Measurements from ENCODE around the gene CARNS1. TPM values are rescaled to one million over a fixed set of nuclear protein-coding genes. Genes with fewer than 3 reads are reported as not detected.

Gene CARNS1
- total and polyA plus RNA-seq, 2 donors (not counting 1 experiment from before 2014, with no cell fraction given) = 0.05 to 0.17 TPM

GRCh38 chr11:67406420-67406968 lies 9.0 kb upstream of the CARNS1 start:
- Histone ChIP-seq H3K36me3 (ENCODE audit: control insufficient read depth, insufficient read depth, low read length) (no peaks in the 10 kb centered on the region), H4K20me1 (ENCODE audit: control insufficient read depth, extremely low read depth, insufficient read depth, low read length) (no peaks in the 10 kb centered on the region), H2AFZ (ENCODE audit: low read length) (no peak overlapping the region), H3K27ac (ENCODE audit: insufficient read depth, low read length) (no peak overlapping the region), H3K4me3 (replicated peaks in 1 of 4; ENCODE audit: control extremely low read depth in 1 of 4, insufficient read depth in 1 of 4, low read depth in 3 of 4, low read length in 4 of 4) (no peak overlapping the region), H3K9me3 (ENCODE audit: control insufficient read depth, insufficient read depth, low read depth, low read length) (no peaks in the 10 kb centered on the region), H3K4me1 (ENCODE audit: control insufficient read depth, extremely low read depth, insufficient read depth, low read length) (no peaks in the 10 kb centered on the region), H3K79me2 (ENCODE audit: control insufficient read depth, insufficient read depth, low read length) (no peaks in the 10 kb centered on the region), H3K9ac (ENCODE audit: insufficient read depth, low read length) (no peak overlapping the region), H3K4me2 (ENCODE audit: extremely low read depth, insufficient read depth, low read length) (no peak overlapping the region), H3K27me3 (ENCODE audit: control insufficient read depth, insufficient read depth, low read length) (peaks cover 16% of the 10 kb centered on the region)
- DNase-seq (ENCODE audit: low read depth in 2 of 2) = no peak
- TF ChIP-seq EZH2 (IDR thresholded peaks at IDR 0.05; ENCODE audit: low read length, missing control alignments) = no peak
- TF ChIP-seq CTCF (conservative IDR thresholded peaks at IDR 0.05 in 1 of 2, IDR thresholded peaks at IDR 0.05 in 1 of 2; ENCODE audit: low read depth in 1 of 2, low read length in 2 of 2) = no peak

GRCh38 chr11:67406969-67407687 lies 8.3 kb upstream of the CARNS1 start:
- Histone ChIP-seq H3K4me3 (replicated peaks in 1 of 4; ENCODE audit: control extremely low read depth in 1 of 4, insufficient read depth in 1 of 4, low read depth in 3 of 4, low read length in 4 of 4) (no peak overlapping the region), H3K79me2 (ENCODE audit: control insufficient read depth, insufficient read depth, low read length) (no peaks in the 10 kb centered on the region), H3K36me3 (ENCODE audit: control insufficient read depth, insufficient read depth, low read length) (no peaks in the 10 kb centered on the region), H3K27me3 (ENCODE audit: control insufficient read depth, insufficient read depth, low read length) (peaks cover 21% of the 10 kb centered on the region), H3K9me3 (ENCODE audit: control insufficient read depth, insufficient read depth, low read depth, low read length) (no peaks in the 10 kb centered on the region), H3K9ac (ENCODE audit: insufficient read depth, low read length) (no peak overlapping the region), H3K27ac (ENCODE audit: insufficient read depth, low read length) (no peak overlapping the region), H3K4me1 (ENCODE audit: control insufficient read depth, extremely low read depth, insufficient read depth, low read length) (no peaks in the 10 kb centered on the region), H4K20me1 (ENCODE audit: control insufficient read depth, extremely low read depth, insufficient read depth, low read length) (no peaks in the 10 kb centered on the region), H2AFZ (ENCODE audit: low read length) (no peak overlapping the region), H3K4me2 (ENCODE audit: extremely low read depth, insufficient read depth, low read length) (no peak overlapping the region)
- DNase-seq (ENCODE audit: low read depth in 2 of 2) = no peak
- no peak for TF ChIP-seq EZH2 (IDR thresholded peaks at IDR 0.05; ENCODE audit: low read length, missing control alignments)
- no peak for TF ChIP-seq CTCF (conservative IDR thresholded peaks at IDR 0.05 in 1 of 2, IDR thresholded peaks at IDR 0.05 in 1 of 2; ENCODE audit: low read depth in 1 of 2, low read length in 2 of 2)

DNA sequence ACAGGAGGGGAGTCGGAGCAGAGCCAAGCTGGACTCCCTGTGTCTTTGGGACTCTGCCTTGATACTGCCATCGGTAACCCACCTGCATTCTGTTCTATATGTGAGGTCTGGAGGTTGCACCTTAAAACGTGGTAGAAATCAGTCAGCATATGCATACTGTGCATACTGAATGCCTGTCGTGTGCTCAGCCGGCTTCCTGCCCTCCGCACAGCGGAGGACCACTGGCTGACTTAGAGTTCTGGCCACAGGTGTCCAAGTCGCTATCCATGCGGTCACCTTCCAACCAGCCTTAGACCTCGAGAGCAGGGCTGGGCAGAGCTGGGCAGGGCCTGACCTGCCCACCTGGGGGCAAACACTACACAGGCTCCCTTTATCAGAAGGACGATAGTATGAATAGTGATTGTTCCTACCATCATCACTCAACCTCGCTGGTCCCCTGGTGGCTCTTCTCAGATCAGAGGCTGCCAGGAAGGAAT lies 7.8 kb upstream of the CARNS1 start:
- Histone ChIP-seq H3K9me3 (ENCODE audit: control insufficient read depth, insufficient read depth, low read depth, low read length) (no peaks in the 10 kb centered on the region), H3K27ac (ENCODE audit: insufficient read depth, low read length) (no peak overlapping the region), H3K79me2 (ENCODE audit: control insufficient read depth, insufficient read depth, low read length) (no peaks in the 10 kb centered on the region), H3K36me3 (ENCODE audit: control insufficient read depth, insufficient read depth, low read length) (no peaks in the 10 kb centered on the region), H3K9ac (ENCODE audit: insufficient read depth, low read length) (no peak overlapping the region), H3K4me1 (ENCODE audit: control insufficient read depth, extremely low read depth, insufficient read depth, low read length) (no peaks in the 10 kb centered on the region), H3K4me3 (replicated peaks in 1 of 4; ENCODE audit: control extremely low read depth in 1 of 4, insufficient read depth in 1 of 4, low read depth in 3 of 4, low read length in 4 of 4) (no peak overlapping the region), H3K4me2 (ENCODE audit: extremely low read depth, insufficient read depth, low read length) (no peak overlapping the region), H3K27me3 (ENCODE audit: control insufficient read depth, insufficient read depth, low read length) (peaks cover 21% of the 10 kb centered on the region), H2AFZ (ENCODE audit: low read length) (no peak overlapping the region), H4K20me1 (ENCODE audit: control insufficient read depth, extremely low read depth, insufficient read depth, low read length) (no peaks in the 10 kb centered on the region)
- TF ChIP-seq CTCF (conservative IDR thresholded peaks at IDR 0.05 in 1 of 2, IDR thresholded peaks at IDR 0.05 in 1 of 2; ENCODE audit: low read depth in 1 of 2, low read length in 2 of 2) (no peak), EZH2 (IDR thresholded peaks at IDR 0.05; ENCODE audit: low read length, missing control alignments) (peak; percentile 77)
- DNase-seq (ENCODE audit: low read depth in 2 of 2) = no peak

All from fibroblast of lung (primary cell).